GM23338 (cell line): ENCODE data around the gene TSPEAR. TPM values are rescaled to one million over a fixed set of nuclear protein-coding genes. Genes with fewer than 3 reads are reported as not detected.

Source experiments
- ATAC-seq: fragments of 200-7000 bp; cut with Tn5 transposase; 3 replicates; pipeline ENCODE4 v1.9.1; 2020
- DNase-seq: peaks from one replicate; pipeline ENCODE4 v3.0.0-alpha.2; 2015; ENCODE audit warnings: low spot score
- H2AFZ ChIP-seq: fragments of 200-600 bp; sonication (generic); 2 replicates; pipeline ENCODE4 v1.8.0; 2016; ENCODE audit warnings: antibody characterized with exemption, mild to moderate bottlenecking, moderate library complexity
- H3F3A ChIP-seq: fragments of 200-600 bp; sonication (generic); replicated peaks from 2 replicates; pipeline ENCODE4 v1.8.0; 2017; ENCODE audit warnings: antibody characterized with exemption, mixed run types, low read depth
- H3K27ac ChIP-seq: fragments of 200-600 bp; sonication (generic); 2 replicates; pipeline ENCODE4 v1.6.1; 2016; ENCODE audit warnings: low read depth
- H3K27me3 ChIP-seq: fragments of 200-600 bp; sonication (generic); 2 replicates; pipeline ENCODE4 v1.8.0; 2016; ENCODE audit warnings: mild to moderate bottlenecking, mixed run types, moderate library complexity; ENCODE audit not compliant: insufficient read depth
- H3K36me3 ChIP-seq: fragments of 200-600 bp; sonication (generic); 2 replicates; pipeline ENCODE4 v1.8.0; 2016; ENCODE audit warnings: mild to moderate bottlenecking; ENCODE audit not compliant: insufficient read depth
- H3K4me1 ChIP-seq: fragments of 200-600 bp; sonication (generic); 2 replicates; pipeline ENCODE4 v1.8.0; 2016; ENCODE audit warnings: mild to moderate bottlenecking, moderate library complexity; ENCODE audit not compliant: insufficient read depth
- H3K4me2 ChIP-seq: fragments of 200-600 bp; sonication (generic); 2 replicates; pipeline ENCODE4 v1.7.1; 2017; ENCODE audit warnings: mixed run types
- H3K4me3 ChIP-seq: fragments of 200-600 bp; sonication (generic); 2 replicates; pipeline ENCODE4 v1.6.1; 2016; ENCODE audit warnings: mixed run types
- H3K79me2 ChIP-seq: fragments of 200-600 bp; sonication (generic); replicated peaks from 2 replicates; pipeline ENCODE4 v1.8.0; 2017; ENCODE audit warnings: mild to moderate bottlenecking; ENCODE audit not compliant: insufficient read depth
- H3K9me2 ChIP-seq: fragments of 200-600 bp; sonication (generic); 2 replicates; pipeline ENCODE4 v1.8.0; 2017; ENCODE audit not compliant: insufficient read depth
- H4K20me1 ChIP-seq: fragments of 200-600 bp; sonication (generic); replicated peaks from 2 replicates; pipeline ENCODE4 v1.8.0; 2017; ENCODE audit warnings: mild to moderate bottlenecking; ENCODE audit not compliant: insufficient read depth
- H3K27ac Mint-ChIP-seq: 2 replicates; pipeline ENCODE4 v1.8.0; 2020; ENCODE audit warnings: inconsistent platforms, mild to moderate bottlenecking, moderate library complexity, mixed read lengths
- H3K27me3 Mint-ChIP-seq: 3 replicates; pipeline ENCODE4 v1.8.0; 2022; ENCODE audit warnings: low read depth, mild to moderate bottlenecking, moderate library complexity, mixed read lengths, inconsistent platforms; ENCODE audit not compliant: insufficient read depth, poor library complexity
- H3K36me3 Mint-ChIP-seq: 3 replicates; pipeline ENCODE4 v1.8.0; 2021; ENCODE audit warnings: low read depth, mild to moderate bottlenecking, inconsistent platforms, moderate library complexity, mixed read lengths
- H3K4me1 Mint-ChIP-seq: 3 replicates; pipeline ENCODE4 v1.8.0; 2020; ENCODE audit warnings: mild to moderate bottlenecking, inconsistent platforms, mixed read lengths
- H3K4me3 Mint-ChIP-seq: 3 replicates; pipeline ENCODE4 v1.8.0; 2021; ENCODE audit warnings: moderate library complexity, mild to moderate bottlenecking, inconsistent platforms, mixed read lengths
- H3K9me3 Mint-ChIP-seq: 3 replicates; pipeline ENCODE4 v1.8.0; 2020; ENCODE audit warnings: moderate library complexity, mild to moderate bottlenecking, inconsistent platforms, mixed read lengths
- CREB1 ChIP-seq: fragments of 250-450 bp; sonication (Bioruptor Pico); IDR thresholded peaks from 2 replicates; pipeline ENCODE4 v1.5.0; 2020; ENCODE audit warnings: low read depth, mild to moderate bottlenecking, moderate library complexity
- CTCF ChIP-seq, 2 experiments: fragments of 200-600 bp in 1 of 2; sonication (generic) in 1 of 2; conservative IDR thresholded peaks; 2 replicates each; pipeline versions ENCODE4 v1.5.1 to v1.6.1; 2016 to 2017; ENCODE audit warnings: antibody characterized with exemption in 2 of 2, low read depth in 2 of 2, mild to moderate bottlenecking in 2 of 2, moderate library complexity in 1 of 2
- ETS1 ChIP-seq: IDR thresholded peaks from 2 replicates; pipeline ENCODE4 v1.6.1; 2016; ENCODE audit warnings: antibody characterized with exemption
- EZH2phosphoT487 ChIP-seq: fragments of 200-600 bp; sonication (generic); IDR thresholded peaks from one replicate; pipeline ENCODE4 v1.8.1; 2018; ENCODE audit warnings: antibody characterized with exemption; ENCODE audit not compliant: unreplicated experiment
- JUNB ChIP-seq: IDR thresholded peaks from one replicate; pipeline ENCODE4 v1.6.1; 2016; ENCODE audit warnings: antibody characterized with exemption; ENCODE audit not compliant: unreplicated experiment
- NANOG ChIP-seq: IDR thresholded peaks from 2 replicates; pipeline ENCODE4 v1.6.1; 2016; ENCODE audit warnings: antibody characterized with exemption, borderline replicate concordance
- STAT1 ChIP-seq: IDR thresholded peaks from one replicate; pipeline ENCODE4 v1.6.1; 2016; ENCODE audit warnings: antibody characterized with exemption; ENCODE audit not compliant: unreplicated experiment
- ZNF114 ChIP-seq: fragments of 250-450 bp; sonication (Bioruptor Pico); IDR thresholded peaks from 2 replicates; pipeline ENCODE4 v1.5.0; 2020; ENCODE audit warnings: mild to moderate bottlenecking, moderate library complexity
- ZNF331 ChIP-seq: fragments of 250-450 bp; sonication (Bioruptor Pico); IDR thresholded peaks from 2 replicates; pipeline ENCODE4 v1.5.0; 2020; ENCODE audit warnings: low read depth, mild to moderate bottlenecking, moderate library complexity
- polyA plus RNA-seq: library from polyadenylated mRNA; unstranded; fragments of >200 nt; fragmentation: Nextera tagmentation; extraction: Ambion mirVana; gene quantifications from 2 replicates; pipeline ENCODE4 v1.2.1, GENCODE V29; 2016
- total RNA-seq: library from RNA; depleted of rRNA; stranded (reverse); fragments of >200 nt; shearing (Covaris generic); gene quantifications from 2 replicates; pipeline ENCODE4 v1.2.3, GENCODE V29; 2014
- TF ChIP-seq, protein P1 (sequence below): fragments of 250-450 bp; sonication (Bioruptor Pico); IDR thresholded peaks from 2 replicates; pipeline ENCODE4 v1.5.0; 2020; ENCODE audit warnings: mild to moderate bottlenecking, moderate library complexity

The TSPEAR gene
- total and polyA plus RNA-seq, 2 experiments from 2014 or later = 0.35 to 0.92 TPM

- Histone ChIP-seq H3K27me3 (peaks cover 5% of the 10 kb centered on the region; the same call in 1 of the 2 replicates), H3K79me2 (no peaks in the 10 kb centered on the region), H3F3A (0 out of 2 replicates have a peak, but pooled peaks cover 3% of the 10 kb centered on the region), H3K27ac (no peak overlapping the region), H3K4me3 (no peak overlapping the region), H4K20me1 (no peaks in the 10 kb centered on the region), H3K9me2 (no peaks in the 10 kb centered on the region), H3K4me2 (no peak overlapping the region), H3K4me1 (peaks cover 45% of the 10 kb centered on the region), H2AFZ (peak overlapping the region; percentile 43; the same call in 1 of the 2 replicates), H3K36me3 (no peaks in the 10 kb centered on the region)
- H3K4me1 Mint-ChIP-seq = peaks cover 79% of the 10 kb centered on the region
- H3K36me3 Mint-ChIP-seq = no peaks in the 10 kb centered on the region
- H3K9me3 Mint-ChIP-seq = peaks cover 2% of the 10 kb centered on the region; the same call in 1 of the 3 replicates
- peaks cover 26% of the 10 kb centered on the region for H3K27me3 Mint-ChIP-seq
- H3K27ac Mint-ChIP-seq = 0 out of 2 replicates have a peak overlapping the region, but pooled peaks have one; percentile 23
- ATAC-seq = no peak
- no peak for DNase-seq
- no peak for TF ChIP-seq ZNF331 (CRISPR knock-in tag)
- TF ChIP-seq JUNB = no peak
- no peak for TF ChIP-seq EZH2phosphoT487
- no peak for TF ChIP-seq NANOG
- TF ChIP-seq ZNF114 (CRISPR knock-in tag) = no peak
- no peak overlapping the region for H3K4me3 Mint-ChIP-seq
Observed at GRCh38 chr21:44700101-44701022, 11.0 kb downstream of the TSPEAR start.

DNA sequence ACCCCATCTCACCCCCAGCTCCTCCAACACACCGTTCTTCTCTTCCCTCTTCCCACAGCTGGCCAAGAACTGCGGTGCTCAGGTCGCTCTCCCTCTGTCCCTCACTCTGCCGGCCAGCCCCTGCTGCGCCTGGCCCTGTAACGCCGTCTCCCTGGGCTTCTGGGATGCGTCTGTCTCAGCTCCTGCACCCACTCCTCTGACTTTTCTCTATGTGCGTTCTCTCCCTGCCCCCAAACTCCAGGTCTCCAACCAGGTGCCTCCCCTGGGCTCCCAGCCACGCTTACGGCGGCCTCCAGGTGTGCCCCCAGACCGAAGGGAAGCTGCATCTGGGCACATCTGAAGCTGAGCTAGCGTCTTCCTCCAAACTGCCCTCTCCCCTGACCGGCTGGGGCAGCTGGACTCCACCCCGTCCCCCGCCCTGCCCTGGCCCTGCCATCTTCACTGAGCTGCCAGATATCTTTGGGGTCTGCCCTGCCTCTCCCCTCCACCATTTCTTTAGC, 11.8 kb downstream of the TSPEAR start:
- H3F3A ChIP-seq = no peaks in the 10 kb centered on the region
- DNase-seq (no peak), ATAC-seq (no peak; the same call in 2 of the 3 replicates)
- H3K4me2 ChIP-seq = no peak overlapping the region
- Mint-ChIP-seq H3K4me3 (no peak overlapping the region; the same call in 2 of the 3 replicates), H3K27ac (0 out of 2 replicates have a peak overlapping the region, but pooled peaks have one; percentile 23), H3K9me3 (peaks cover 2% of the 10 kb centered on the region; the same call in 1 of the 3 replicates), H3K27me3 (peaks cover 25% of the 10 kb centered on the region), H3K4me1 (peaks cover 76% of the 10 kb centered on the region), H3K36me3 (no peaks in the 10 kb centered on the region)
- peaks cover 40% of the 10 kb centered on the region for H3K4me1 ChIP-seq
- H3K79me2 ChIP-seq = no peaks in the 10 kb centered on the region
- no peak overlapping the region for H3K4me3 ChIP-seq
- H3K9me2 ChIP-seq = no peaks in the 10 kb centered on the region
- no peaks in the 10 kb centered on the region for H3K36me3 ChIP-seq
- H2AFZ ChIP-seq = peak overlapping the region; percentile 43; the same call in 1 of the 2 replicates
- no peak overlapping the region for H3K27ac ChIP-seq
- H4K20me1 ChIP-seq = no peaks in the 10 kb centered on the region
- peaks cover 5% of the 10 kb centered on the region; the same call in 1 of the 2 replicates for H3K27me3 ChIP-seq
- TF ChIP-seq CREB1 (no peak), ETS1 (no peak), STAT1 (no peak), JUNB (no peak), ZNF114 (CRISPR knock-in tag) (no peak), NANOG (no peak), ZNF331 (CRISPR knock-in tag) (no peak), CTCF (conservative IDR thresholded peaks at IDR 0.05; ENCODE audit: low read depth in 2 of 2) (no peak)
- TF ChIP-seq, protein P1, sequence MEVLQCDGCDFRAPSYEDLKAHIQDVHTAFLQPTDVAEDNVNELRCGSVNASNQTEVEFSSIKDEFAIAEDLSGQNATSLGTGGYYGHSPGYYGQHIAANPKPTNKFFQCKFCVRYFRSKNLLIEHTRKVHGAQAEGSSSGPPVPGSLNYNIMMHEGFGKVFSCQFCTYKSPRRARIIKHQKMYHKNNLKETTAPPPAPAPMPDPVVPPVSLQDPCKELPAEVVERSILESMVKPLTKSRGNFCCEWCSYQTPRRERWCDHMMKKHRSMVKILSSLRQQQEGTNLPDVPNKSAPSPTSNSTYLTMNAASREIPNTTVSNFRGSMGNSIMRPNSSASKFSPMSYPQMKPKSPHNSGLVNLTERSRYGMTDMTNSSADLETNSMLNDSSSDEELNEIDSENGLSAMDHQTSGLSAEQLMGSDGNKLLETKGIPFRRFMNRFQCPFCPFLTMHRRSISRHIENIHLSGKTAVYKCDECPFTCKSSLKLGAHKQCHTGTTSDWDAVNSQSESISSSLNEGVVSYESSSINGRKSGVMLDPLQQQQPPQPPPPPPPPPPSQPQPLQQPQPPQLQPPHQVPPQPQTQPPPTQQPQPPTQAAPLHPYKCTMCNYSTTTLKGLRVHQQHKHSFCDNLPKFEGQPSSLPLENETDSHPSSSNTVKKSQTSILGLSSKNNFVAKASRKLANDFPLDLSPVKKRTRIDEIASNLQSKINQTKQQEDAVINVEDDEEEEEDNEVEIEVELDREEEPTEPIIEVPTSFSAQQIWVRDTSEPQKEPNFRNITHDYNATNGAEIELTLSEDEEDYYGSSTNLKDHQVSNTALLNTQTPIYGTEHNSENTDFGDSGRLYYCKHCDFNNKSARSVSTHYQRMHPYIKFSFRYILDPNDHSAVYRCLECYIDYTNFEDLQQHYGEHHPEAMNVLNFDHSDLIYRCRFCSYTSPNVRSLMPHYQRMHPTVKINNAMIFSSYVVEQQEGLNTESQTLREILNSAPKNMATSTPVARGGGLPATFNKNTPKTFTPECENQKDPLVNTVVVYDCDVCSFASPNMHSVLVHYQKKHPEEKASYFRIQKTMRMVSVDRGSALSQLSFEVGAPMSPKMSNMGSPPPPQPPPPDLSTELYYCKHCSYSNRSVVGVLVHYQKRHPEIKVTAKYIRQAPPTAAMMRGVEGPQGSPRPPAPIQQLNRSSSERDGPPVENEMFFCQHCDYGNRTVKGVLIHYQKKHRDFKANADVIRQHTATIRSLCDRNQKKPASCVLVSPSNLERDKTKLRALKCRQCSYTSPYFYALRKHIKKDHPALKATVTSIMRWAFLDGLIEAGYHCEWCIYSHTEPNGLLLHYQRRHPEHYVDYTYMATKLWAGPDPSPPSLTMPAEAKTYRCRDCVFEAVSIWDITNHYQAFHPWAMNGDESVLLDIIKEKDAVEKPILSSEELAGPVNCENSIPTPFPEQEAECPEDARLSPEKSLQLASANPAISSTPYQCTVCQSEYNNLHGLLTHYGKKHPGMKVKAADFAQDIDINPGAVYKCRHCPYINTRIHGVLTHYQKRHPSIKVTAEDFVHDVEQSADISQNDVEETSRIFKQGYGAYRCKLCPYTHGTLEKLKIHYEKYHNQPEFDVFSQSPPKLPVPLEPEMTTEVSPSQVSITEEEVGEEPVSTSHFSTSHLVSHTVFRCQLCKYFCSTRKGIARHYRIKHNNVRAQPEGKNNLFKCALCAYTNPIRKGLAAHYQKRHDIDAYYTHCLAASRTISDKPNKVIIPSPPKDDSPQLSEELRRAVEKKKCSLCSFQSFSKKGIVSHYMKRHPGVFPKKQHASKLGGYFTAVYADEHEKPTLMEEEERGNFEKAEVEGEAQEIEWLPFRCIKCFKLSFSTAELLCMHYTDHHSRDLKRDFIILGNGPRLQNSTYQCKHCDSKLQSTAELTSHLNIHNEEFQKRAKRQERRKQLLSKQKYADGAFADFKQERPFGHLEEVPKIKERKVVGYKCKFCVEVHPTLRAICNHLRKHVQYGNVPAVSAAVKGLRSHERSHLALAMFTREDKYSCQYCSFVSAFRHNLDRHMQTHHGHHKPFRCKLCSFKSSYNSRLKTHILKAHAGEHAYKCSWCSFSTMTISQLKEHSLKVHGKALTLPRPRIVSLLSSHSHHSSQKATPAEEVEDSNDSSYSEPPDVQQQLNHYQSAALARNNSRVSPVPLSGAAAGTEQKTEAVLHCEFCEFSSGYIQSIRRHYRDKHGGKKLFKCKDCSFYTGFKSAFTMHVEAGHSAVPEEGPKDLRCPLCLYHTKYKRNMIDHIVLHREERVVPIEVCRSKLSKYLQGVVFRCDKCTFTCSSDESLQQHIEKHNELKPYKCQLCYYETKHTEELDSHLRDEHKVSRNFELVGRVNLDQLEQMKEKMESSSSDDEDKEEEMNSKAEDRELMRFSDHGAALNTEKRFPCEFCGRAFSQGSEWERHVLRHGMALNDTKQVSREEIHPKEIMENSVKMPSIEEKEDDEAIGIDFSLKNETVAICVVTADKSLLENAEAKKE (CRISPR knock-in tag) = no peak
